Measurements from ENCODE around the gene TSPAN9. TPM values are rescaled to one million over a fixed set of nuclear protein-coding genes. Genes with fewer than 3 reads are reported as not detected.

TSPAN9 gene
- total RNA-seq, 1 experiment from 2014 or later, result 9.8 TPM

DNA sequence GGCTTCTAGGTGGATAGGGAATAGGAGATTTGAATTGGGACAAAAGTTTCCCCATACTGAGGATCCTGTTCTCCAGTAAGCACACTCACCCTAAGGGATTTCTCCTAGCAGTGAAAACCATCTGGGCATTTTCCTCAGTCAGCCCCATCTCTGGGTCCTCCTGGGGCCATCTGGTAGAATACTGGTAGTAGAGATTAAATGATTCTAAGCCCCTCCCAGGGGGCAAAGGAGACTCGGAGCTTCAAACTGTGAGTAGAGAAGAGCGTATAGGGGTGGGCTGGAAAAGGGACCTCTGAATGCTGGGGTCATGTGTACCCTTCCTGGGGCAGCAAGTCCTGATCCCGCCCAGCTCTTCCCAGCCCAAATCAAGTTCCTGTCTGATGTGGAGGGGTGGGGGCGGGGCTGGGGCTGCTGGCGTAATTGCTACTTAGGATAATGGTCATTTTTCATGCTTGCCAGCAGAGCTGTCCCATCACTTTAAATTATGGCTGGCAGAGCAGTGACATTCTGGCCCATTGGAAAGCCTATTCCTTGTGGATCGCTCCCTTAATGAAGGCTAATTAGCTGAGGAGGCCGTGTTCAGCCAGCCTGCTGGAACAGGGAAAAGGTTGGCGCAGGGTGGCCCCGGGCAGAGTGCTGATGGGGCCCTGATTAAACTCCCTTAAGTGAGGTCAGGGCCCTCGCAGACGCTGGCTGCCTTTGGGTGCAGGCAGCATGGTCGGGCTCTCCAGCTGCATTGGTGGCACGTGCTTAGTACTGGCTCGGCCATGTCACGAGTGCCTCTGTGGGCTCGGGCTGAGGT lies 127.8 kb downstream of the TSPAN9 start:
- no peak for DNase-seq (ENCODE audit: low read depth)

DNA sequence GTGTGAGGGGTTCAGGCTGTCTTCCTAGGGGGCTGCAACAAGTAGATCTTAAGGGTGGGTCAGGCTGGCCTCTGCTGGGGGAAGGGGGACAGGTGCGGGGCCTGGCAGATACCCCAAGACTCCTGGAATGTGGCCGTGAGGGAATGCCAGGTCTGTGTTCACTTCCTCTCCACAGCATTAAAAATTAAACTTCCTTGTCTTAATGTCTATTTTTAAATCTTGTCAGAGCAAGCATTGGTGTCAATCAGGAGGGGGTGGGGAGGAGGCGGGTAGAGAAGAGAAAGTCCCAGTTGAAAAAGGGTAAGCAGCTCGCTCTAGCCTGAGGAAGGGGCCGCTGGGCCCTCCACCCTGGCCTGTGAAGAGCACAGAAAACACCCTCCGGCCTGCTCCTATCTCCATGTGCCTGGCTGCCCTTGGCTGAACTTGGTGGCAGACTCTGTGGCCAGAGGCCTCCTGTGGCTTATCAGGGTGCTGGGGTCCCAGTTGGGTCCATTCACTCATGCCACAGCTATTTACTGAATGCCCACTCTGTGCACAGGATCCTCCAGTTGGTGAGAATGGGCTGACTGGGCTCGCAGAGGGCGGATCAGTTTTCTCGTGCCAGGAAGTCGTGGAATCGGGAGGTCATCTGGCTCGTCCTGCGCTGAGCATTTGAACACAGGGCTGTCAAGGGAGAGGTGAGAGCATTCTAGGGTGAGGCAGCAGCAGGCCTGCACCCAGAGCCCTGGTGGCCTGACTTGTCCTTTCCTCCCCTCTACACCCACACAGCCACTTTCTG lies 128.8 kb downstream of the TSPAN9 start:
- no peak for DNase-seq (ENCODE audit: low read depth)

DNA sequence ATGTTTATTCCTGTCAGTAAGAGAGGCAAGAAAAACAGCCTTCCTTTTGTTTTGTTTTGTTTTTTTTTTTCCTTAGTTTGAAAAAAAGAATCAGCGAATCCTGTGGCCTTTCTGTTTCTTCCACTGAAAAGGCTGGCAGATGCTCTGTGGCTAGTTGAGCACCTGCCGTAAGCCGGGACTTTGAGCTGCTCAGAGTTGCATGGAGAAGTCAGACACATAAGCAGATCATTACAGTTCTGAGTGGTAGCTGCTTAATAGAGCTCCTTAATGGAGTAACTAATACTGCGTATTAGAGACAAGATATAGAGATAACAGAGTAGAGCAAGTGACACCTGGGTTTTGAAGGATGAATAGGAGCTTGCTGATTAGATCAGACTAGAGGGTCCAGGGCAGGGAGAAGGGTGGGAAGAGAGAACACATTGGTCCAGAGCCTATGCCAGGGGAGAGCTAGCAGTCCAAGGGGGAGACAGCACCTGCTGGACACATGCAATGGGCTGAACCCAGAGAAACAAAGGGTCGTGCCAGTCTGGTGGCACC lies 129.4 kb downstream of the TSPAN9 start:
- DNase-seq (ENCODE audit: low read depth), result no peak

DNA sequence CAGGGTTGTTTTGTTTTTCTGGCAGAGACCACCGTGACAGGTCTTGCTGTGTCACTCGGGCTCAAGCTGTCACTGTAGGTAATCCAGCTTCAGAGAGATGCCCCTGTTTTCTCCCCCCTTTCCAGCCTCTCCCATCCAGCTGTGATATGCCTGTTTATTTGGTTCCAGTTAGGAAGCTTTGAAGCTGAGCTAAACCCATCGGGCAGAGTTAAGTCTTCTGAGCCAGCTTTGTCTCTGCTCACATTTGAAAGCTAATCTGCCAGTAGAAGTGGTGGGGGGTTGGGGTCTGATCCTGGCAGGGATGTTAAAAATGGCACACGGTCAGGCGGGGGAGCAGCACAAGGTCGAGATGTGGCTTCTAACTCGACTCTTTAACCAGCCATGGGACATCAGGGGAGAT lies 130.0 kb downstream of the TSPAN9 start:
- no peak for DNase-seq (ENCODE audit: low read depth)

DNA sequence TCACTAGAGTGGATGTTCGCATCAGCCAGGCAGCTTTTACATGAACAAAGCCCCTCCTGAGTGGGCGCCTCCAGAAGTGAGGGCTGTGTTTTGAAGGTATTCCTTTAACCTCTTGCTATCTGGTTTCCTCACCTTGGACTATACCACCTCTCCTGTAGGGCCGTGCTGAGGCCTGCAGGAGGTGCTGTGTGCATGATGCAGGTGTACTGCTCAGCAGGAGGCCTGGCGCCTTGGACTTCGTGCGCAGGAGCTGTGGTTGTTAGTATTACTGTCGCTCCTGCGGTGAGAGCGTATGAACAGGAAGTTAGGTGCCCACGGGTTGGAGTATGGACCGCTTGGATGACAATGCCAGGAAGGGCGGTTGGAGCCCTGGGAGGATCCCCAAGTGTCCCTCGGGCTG lies 130.7 kb downstream of the TSPAN9 start:
- DNase-seq (ENCODE audit: low read depth), result peak; percentile 45

DNA sequence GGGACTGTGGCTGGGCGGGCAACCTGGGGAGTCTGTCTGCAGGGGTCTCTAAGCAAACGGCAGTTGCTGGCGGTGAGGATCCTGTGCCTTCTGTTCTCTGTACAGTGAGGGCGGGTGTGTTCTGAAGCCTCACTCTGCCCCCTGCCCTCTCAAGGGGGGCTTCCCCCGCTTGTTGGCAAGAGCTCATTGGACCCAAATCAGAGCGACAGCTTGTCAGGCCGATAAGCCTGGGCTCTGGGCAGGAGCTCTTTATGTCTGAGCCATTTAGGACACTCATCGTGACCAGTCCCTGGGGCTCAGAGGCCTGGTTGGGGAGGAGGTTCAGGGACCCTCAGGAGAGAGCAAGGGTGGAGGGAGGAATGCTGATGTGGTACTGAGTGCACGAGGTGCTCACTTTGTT lies 136.0 kb downstream of the TSPAN9 start:
- DNase-seq (ENCODE audit: low read depth), result no peak

DNA sequence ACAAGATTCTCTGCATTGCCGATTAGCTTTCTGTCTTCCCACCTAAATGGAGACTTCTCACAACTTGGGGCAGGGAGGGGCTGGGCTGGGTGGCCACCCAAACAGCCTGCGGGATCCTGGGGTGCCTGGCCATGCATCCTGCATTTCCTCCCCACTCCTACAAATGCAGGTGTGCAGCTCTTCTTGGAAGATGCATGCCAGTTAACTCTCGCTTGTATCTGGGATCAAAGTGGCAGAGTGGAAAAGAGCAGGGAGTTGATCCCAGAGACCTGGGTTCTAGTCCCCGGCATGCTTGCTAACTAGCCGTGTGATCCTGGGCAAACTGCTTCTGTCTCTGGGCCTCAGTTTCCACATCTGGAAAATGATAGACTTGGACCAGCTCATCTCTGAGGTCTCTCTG lies 136.6 kb downstream of the TSPAN9 start:
- DNase-seq (ENCODE audit: low read depth), result no peak

DNA sequence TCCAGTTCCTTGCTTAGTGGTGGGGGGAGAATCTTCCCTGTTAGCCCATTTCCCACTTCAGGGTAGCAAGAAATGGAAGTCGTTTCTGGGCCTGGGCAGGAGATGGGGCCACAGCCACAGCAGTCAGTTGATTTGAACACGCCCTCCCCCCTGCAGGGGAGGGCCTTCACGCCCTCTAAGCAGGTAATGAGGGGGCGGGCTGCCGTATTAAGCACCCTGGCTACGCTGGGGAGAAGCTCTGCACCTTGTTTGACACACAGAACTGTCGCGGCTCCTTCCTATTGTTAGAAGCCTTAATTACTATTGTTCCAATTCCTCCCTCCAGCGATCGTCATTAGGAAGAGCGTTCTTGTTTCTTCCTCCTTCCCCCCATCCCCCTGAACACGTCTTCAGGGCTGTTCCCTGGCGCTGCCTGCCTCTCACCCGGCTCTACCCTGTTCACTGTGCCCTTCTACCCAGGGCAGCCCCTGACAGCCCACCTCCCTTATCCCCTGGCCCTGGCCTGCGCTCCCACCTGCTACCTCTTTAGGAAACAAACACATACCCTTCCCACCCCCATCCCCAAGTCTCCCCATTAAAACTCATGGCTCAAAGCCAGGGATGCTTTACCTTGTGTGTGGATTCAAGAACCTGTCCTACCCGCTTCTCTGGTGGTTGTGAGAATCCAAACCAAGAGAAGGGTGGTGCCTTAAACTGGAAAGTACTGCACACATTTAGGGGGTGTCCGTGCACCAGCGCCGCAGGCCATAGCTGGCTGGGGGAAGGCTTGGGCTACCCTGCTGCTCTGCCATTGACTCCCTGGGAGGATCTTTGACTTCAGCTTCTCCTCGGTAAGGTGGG lies 137.6 kb downstream of the TSPAN9 start:
- no peak for DNase-seq (ENCODE audit: low read depth)

DNA sequence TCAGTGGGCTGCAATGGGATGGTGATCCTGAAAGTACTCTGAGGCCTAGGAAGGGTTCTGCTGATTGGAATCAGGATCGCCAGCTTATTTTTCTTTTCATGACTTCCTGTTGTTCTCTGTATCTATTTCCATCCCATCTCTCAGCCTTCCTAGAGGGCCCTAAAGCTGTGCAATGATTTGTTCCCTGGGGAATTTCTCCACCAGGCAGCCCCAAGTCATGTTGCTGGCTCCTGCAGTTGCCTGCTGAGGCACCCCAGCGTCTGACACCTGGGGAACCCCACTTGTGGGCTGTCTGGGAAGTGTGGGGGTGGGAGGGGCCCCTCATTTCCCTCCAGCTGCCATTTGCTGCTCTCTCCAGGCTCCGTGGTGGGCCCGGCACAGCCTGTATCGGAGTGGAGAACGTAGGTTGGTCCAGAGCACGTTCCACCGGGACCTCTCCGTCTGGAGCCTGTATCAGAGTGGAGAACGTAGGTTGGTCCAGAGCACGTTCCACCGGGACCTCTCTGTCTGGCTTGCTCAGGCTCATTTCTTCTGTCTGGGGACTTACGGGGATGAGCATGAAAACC lies 138.3 kb downstream of the TSPAN9 start:
- DNase-seq (ENCODE audit: low read depth), result no peak

DNA sequence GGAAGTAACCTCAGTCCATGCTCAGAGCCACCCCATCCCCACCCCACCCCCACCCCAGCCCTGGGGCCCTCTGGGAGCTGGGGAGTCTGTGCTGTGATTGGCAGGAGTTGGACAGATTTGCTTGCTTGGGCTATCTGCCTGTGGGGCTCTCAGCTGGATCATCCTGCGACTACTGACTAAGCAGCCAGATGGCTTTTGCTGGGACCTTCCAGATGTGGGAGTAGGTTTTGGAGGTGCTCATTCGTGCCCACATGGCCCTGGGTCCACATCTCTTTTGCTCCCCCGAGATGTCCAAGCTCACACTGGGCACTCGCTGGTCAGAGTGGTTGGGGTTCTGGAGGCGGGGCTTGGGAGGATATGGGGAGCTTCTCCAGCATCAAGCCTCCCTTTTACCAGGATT lies 138.9 kb downstream of the TSPAN9 start:
- no peak for DNase-seq (ENCODE audit: low read depth)

DNA sequence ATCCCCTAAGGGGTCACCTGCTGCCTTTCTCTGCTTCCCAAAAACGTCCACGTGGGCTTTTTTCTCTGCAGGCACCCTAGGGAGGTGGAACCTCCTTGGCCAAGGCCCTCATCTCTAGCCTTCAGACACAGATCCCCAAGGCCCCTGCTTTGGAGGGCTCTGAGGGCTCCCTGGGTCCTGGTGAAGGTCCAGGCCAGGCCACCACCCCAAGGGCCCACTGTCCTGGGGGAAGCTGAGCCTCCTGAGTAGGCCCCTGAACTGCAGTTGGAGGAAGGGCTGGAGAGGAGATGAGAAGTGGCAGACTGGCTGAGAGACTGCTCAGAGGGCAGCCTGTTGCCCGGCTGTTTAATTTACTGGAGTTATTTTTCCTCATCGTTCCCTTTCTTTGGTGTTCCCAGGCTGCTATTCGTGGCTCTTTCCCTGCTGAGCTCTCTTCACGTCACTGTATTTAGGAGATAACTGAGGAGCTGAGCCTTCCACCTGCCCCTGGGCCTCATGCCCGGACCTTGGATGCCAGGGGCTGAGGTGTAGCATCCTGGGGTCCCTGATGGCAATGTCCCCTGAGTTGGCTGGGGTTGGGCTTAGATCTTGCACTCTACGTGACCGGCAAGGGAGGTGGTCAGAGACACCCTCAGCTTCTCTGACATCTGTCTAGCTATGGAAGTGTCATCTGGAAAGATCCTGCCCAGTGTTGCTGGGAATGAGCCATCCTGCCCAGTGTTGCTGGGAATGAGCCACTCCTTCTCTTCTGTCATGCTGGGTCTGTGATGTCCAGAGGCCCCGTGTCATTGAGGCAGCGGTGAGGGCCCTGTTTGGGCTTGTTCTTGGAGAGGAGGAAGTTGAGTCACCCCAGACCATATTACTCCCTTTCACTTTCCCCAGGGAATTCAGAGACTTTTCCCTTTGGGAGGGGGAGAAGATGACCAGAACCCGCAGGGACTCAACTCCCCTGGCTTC lies 139.8 kb downstream of the TSPAN9 start:
- DNase-seq (ENCODE audit: low read depth), result peak; percentile 85

DNA sequence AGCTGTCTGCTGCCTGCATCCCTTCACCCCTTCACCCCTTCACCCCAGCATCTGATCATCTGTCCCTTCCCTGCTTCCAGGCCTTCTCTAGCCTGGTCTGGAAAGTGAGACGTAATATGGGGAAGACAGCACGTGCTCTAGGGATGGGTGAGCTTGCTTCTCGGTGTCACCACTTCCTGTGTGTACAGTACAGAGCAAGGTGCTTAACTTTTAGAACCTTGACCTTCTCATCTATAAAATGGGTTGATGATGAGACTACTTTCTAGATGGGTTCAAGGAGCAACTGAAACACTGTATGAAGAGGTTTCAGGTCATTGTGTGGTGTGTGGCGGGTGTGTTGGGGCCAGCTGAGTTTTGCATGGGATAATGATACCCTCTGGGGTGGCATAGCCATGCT lies 140.5 kb downstream of the TSPAN9 start:
- DNase-seq (ENCODE audit: low read depth), result no peak

DNA sequence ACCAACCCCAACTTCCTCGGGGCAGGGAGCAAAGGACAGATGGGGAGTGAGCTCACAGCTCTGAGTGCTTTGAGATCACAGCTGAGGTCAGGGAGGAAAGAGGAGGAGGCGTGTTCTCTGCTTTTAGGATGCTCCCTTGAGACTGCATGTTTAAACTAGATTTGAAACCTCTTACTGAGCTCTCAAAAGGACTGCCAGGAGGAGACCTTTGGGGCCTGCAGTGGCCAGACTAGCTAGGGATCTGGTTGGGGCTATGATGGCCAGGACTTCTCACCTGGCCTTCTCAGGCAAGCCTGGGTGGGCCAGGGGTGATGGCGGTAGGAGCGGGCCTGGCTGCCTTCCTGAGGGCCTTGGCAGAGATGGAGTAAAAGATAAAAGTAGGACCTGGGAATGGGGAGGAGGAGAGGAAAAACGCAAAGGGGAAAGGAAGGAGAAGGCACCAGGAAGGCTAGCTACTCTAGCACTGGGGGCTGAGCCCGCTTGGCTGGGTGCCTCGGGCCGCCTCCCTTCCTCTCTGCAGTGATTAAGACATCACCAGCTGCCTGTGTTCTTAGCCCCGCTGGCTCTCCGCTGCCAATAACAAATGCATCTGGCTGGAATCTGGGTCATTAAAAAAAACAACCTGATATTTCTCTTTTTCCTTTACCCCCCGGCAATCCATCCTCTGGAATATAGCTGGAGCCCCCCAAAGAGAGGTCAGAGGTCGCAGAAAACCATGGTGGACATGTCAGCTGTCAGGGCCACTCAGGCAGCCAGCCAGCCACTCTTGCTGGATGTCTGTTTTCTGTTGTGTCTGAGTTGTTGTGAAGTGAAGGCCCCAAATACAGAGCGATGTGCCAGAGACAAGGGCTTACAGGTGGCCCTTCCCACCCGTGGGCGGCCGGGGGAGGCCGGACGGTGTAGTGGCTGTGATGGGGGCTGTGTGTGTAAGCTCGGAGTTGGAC lies 141.3 kb downstream of the TSPAN9 start:
- DNase-seq (ENCODE audit: low read depth), result peak; percentile 84

DNA sequence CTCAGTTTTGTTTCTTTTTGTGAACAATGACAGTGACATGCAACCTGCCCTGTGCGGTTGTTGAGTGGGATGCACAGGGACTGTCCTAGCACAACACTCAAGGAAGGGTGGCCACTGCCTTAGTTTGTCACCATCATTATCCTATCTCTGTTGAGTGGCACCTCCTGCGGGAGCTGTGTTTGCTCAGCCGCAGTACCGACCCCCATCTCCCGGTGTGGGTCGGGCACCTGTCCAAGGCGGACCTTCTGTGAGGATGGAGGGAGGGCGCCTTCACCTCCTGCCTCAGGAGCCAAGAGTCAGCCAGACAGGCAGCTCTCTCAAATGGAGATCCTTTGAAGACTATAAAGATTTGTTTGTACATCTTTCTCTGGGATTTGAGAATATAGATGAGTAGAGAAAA lies 142.1 kb downstream of the TSPAN9 start:
- no peak for DNase-seq (ENCODE audit: low read depth)

DNA sequence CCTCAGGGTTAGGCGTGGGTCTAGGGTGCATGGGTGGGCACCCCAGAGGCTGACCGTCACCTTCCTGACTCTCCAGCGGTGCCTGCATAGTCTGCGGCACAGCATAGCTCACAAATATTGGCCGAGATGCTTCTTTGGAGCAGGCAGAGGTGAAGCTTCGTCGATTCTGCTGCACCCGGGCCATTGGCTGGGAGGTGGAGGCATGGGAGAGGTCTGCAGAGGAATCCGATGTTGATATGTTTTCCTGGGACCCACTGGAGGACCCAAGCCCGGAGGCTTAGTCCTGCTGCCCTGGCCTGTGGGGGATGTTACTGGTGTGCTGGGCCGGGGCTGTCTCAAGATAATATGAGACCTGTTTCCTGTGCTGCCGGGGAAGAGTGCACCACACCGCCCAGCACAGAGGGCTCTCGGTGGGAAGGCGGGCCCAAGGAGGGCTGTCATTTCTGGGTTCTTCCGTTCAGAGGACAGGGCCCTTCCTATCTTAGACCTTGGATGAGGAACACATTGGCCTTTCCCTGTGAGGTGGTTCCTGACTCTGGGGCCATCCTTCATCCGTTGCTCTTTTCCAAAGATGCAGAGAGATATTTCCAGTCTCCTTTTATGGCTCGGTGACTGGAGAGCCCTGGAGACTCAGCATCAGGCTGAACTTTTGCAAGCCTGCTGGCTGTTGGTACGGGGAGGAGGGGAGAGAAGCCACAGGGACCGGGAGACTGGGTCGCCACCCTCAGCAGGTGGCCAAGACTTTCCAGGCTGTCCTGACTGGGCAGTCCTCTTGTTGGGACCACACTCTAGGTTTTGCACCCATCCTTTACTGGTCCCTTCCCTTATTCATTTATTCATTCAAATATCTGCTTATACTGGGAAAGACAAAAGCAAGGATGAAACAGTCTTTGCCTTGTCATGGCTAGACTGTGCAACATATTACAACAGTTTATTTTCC lies 143.5 kb downstream of the TSPAN9 start:
- no peak for DNase-seq (ENCODE audit: low read depth)

DNA sequence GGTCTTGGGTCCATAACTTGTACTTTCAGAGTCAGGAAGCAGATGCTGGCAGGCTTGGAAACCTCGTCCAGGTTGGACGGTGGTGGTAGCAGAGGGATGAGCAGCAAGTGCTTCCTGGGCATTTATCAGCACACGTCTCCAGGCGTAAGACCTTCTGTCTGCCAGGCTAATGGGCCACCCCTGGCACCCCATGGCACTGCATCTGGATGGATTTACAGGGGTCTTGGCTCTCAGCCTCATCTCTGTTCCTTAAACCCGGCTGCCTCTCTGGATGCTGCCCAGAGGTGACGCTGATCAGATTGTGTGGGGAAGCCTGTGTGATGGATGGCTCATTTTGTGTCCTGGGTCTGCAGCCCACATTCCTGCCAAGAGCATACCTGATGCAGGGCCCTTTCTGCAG lies 145.1 kb downstream of the TSPAN9 start:
- DNase-seq (ENCODE audit: low read depth), result no peak

DNA sequence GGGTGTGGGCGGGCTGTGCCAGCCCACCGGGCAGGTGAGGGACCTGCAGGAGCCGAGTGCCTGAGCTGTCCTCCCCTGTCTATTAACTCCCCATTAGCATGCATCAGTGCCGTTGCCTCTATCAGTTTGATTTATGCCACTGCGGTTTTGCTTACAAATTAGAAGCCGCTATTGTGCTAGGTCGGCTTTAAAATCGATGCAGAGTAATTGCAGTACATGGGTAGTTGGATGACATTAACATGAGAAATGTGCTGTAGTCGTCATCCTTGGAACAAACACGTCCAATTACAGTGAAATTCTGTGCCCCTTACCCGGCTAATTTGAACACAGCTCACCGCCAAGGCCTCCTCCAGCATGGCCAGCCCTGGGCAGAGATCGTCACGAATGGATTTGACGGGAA lies 145.8 kb downstream of the TSPAN9 start:
- DNase-seq (ENCODE audit: low read depth), result no peak

Measured in Daoy (cell line).